ENCODE data around the gene PHACTR3.

The PHACTR3 gene

DNA sequence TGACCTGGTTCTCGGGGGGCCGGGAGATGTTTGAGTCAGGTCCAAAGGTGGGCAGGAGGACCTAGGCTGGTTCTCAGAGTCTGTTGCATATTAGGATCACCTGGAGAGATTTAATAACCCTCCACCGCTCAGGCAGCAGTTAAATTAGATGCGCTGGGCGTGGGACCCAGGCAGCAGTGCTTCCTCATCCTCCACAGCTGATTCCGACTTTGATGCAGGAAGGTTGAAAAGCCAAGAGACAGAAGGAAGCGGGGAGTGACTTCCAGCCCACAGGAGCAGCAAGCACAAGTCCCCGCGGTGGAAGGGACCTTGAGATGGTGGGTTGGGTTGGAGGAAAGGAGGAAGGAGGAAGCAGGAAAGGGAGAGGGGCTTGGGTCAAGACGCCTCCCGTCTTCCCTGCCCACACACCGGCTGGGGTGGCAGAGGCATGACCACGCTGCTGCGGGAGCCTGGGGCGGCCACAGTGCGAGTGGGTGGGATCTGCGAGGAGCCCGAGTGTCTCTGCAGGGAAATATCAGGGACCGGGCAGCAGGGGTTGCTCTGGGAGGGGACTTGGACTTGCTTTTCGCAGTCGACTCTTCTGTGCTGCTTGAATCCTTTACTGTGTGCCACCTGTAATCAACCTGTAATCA, 146.0 kb downstream of the PHACTR3 start:
- DNase-seq (ENCODE audit: low read depth), result no peak
- TF ChIP-seq, protein P1, sequence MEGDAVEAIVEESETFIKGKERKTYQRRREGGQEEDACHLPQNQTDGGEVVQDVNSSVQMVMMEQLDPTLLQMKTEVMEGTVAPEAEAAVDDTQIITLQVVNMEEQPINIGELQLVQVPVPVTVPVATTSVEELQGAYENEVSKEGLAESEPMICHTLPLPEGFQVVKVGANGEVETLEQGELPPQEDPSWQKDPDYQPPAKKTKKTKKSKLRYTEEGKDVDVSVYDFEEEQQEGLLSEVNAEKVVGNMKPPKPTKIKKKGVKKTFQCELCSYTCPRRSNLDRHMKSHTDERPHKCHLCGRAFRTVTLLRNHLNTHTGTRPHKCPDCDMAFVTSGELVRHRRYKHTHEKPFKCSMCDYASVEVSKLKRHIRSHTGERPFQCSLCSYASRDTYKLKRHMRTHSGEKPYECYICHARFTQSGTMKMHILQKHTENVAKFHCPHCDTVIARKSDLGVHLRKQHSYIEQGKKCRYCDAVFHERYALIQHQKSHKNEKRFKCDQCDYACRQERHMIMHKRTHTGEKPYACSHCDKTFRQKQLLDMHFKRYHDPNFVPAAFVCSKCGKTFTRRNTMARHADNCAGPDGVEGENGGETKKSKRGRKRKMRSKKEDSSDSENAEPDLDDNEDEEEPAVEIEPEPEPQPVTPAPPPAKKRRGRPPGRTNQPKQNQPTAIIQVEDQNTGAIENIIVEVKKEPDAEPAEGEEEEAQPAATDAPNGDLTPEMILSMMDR (IDR thresholded peaks at IDR 0.05; ENCODE audit: low read depth, low read length, missing control alignments), result no peak
- H3K4me3 ChIP-seq (ENCODE audit: low read depth, low read length), result no peak overlapping the region

DNA sequence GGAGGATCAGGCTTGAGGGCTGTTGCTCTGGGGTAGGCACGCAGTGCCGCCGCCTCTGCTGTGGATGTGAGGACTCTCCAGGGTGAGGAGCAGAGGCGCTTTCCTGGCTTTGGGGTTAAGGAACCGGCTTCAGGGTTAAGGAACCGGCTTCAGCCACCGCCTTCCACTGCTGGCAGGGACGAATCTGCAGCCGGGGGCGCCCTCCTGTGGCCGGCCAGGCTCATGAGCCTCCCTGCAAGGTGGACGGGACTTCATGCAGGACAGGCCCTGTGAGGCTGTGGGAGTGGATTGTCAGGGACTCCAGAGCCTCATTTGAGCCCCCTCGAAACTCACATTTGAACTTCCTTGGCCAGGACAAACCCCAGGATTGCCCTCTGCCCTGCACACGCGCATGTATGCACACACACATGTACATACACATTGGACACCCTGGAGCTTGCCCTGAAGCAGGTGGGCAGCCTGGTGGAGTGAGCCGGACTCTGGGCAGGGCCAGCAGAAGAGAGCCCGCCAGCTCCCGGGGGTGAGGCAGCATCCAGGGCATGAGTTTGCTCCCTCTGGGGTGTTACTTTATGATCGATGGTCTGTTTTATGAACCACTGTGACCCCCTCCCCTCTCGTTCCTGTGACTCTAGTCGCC, 146.9 kb downstream of the PHACTR3 start:
- peak; percentile 15 for DNase-seq (ENCODE audit: low read depth)
- TF ChIP-seq, protein P1 (IDR thresholded peaks at IDR 0.05; ENCODE audit: low read depth, low read length, missing control alignments), result peak; percentile 89
- H3K4me3 ChIP-seq (ENCODE audit: low read depth, low read length), result no peak overlapping the region

DNA sequence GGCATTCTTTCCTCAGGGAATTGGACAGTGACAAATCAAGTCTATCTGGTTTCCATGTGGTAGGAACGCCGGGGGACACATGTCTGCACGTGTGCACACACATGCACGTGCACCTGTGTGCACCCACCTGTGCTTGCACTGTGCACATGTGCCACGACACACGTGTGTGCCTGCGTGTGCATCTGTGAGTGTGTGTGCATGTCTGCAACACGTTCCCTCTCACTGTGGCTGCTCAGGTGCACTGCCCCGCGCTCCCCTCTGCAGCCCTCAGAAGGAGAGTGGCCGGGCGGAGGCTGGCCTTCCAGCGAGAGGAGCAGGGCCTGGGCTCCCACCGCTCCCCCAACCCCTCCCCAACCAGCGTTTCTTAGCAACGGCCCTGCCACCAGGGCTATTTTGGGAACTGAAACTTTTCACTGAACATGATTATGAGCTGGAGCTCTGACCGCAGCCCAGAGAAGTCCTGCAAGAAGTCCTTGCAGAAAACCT, 147.8 kb downstream of the PHACTR3 start:
- peak overlapping the region; percentile 20 for H3K4me3 ChIP-seq (ENCODE audit: low read depth, low read length)
- TF ChIP-seq, protein P1 (IDR thresholded peaks at IDR 0.05; ENCODE audit: low read depth, low read length, missing control alignments), result no peak
- DNase-seq (ENCODE audit: low read depth), result peak; percentile 55

DNA sequence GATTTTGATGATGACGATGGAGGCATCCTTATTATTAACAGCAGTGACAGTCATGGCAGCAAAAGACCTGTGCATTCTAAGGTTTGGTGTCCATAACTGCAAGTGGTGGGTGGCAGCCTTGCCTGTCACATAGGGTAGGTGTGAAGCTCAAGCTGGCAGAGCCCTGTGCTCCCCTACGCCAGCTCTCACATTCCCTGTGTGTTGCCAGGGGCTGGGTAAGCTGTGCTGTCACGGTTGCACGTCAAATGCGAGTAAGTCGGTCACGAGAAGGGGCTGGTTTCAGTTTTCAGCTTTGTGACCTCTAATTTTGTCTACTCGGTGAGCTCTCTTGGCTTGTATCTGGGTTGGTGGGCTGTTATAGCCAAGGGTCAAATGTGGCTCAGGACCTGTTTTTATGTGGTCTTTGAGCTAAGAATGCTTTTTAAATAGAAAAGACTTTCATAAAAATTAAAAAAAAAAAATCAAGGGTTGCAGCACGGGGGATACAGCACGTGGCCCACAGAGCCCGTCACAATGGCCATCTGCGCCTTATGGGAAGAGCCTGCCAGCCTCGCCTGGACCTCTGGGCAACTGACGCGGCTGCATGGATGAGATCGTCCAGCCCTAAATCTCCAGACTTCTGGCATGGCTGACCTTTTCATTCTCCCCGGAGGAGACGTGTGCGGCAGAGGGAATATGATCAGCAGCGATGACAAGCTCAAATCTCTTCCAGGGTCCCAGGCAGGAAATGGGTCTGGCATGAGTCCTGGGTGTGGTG, 148.5 kb downstream of the PHACTR3 start:
- peak overlapping the region; percentile 20 for H3K4me3 ChIP-seq (ENCODE audit: low read depth, low read length)
- DNase-seq (ENCODE audit: low read depth), result peak; percentile 27

DNA sequence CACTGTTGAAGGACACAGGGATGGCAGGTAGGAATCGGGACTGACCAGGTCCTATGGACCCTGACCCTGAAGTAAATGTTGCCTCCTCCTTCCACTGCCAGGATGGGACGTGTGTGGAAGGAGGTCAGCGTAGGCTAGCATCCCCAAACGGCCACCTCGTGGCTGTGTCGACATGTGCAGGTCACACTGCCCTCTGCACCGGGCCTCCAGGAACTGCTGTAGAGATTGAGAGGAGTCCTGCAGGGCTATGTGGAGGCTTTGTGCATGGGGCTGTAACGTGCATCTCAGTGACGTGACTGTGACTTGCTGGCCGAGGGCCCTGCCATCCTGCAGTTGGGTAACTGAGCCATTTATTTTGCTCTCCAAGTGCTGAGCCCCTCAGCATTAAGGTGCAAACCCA, 149.5 kb downstream of the PHACTR3 start:
- TF ChIP-seq, protein P1 (IDR thresholded peaks at IDR 0.05; ENCODE audit: low read depth, low read length, missing control alignments), result no peak
- DNase-seq (ENCODE audit: low read depth), result no peak
- no peak overlapping the region for H3K4me3 ChIP-seq (ENCODE audit: low read depth, low read length)

More for the DNA sequence above, 148.5 kb downstream of the PHACTR3 start:
- TF ChIP-seq, protein P1 (IDR thresholded peaks at IDR 0.05; ENCODE audit: low read depth, low read length, missing control alignments), result no peak

DNA sequence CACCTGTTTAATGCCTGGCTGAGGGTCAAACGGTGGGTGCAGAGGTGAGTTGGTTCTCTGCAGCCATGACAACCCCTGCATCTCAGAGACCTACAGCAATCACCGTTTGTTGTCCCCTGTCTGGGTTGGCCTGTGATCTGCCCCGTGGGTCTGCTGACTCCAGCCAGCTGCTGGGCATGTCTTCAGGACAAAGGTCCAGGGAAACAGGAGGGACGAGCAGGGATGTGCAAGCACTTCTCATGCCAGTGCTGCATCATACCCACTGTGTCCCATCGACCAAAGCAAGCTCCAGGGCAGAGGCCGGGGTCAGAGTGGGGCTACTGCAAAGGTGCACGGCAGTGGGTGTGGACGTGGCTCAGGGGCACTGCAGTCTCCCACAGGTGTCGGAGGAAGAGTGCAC, 150.2 kb downstream of the PHACTR3 start:
- no peak overlapping the region for H3K4me3 ChIP-seq (ENCODE audit: low read depth, low read length)
- TF ChIP-seq, protein P1 (IDR thresholded peaks at IDR 0.05; ENCODE audit: low read depth, low read length, missing control alignments), result no peak
- no peak for DNase-seq (ENCODE audit: low read depth)

Data from GM12864 (cell line).